H9 (cell line): ENCODE measurements around the gene PTPRJ. TPM values are rescaled to one million over a fixed set of nuclear protein-coding genes. Genes with fewer than 3 reads are reported as not detected.

Experiments
- DNase-seq: peaks from one replicate; pipeline ENCODE4 v3.0.0-alpha.2; 2017
- H2AFZ ChIP-seq: one replicate; pipeline ENCODE4 v1.6.1; 2013; ENCODE audit warnings: mild to moderate bottlenecking, low read length, control low read depth, moderate library complexity
- H2AK5ac ChIP-seq: 2 replicates; pipeline ENCODE4 v1.6.1; 2013; ENCODE audit warnings: low read length, control low read depth, mixed read lengths; ENCODE audit not compliant: insufficient read length
- H2BK120ac ChIP-seq: one replicate; pipeline ENCODE4 v1.6.1; 2013; ENCODE audit warnings: low read depth, mild to moderate bottlenecking, low read length, control low read depth, inconsistent platforms; ENCODE audit not compliant: poor library complexity, severe bottlenecking
- H2BK12ac ChIP-seq: 2 replicates; pipeline ENCODE4 v1.6.1; 2013; ENCODE audit warnings: low read length, control low read depth, mixed read lengths, low read depth; ENCODE audit not compliant: insufficient read length
- H2BK15ac ChIP-seq: 2 replicates; pipeline ENCODE4 v1.6.1; 2013; ENCODE audit warnings: low read depth, low read length, control low read depth
- H2BK20ac ChIP-seq: one replicate; pipeline ENCODE4 v1.6.1; 2013; ENCODE audit warnings: low read depth, mild to moderate bottlenecking, low read length, control low read depth, inconsistent platforms; ENCODE audit not compliant: poor library complexity, severe bottlenecking
- H2BK5ac ChIP-seq: 2 replicates; pipeline ENCODE4 v1.6.1; 2013; ENCODE audit warnings: low read length, control low read depth, mixed read lengths; ENCODE audit not compliant: insufficient read length
- H3K14ac ChIP-seq: 2 replicates; pipeline ENCODE4 v1.6.1; 2013; ENCODE audit warnings: low read length, control low read depth; ENCODE audit not compliant: insufficient read depth
- H3K18ac ChIP-seq: 2 replicates; pipeline ENCODE4 v1.6.1; 2013; ENCODE audit warnings: low read depth, mild to moderate bottlenecking, mixed read lengths, low read length, control low read depth; ENCODE audit not compliant: insufficient read length
- H3K23ac ChIP-seq: 2 replicates; pipeline ENCODE4 v1.6.1; 2013; ENCODE audit warnings: low read length, control low read depth, mixed read lengths, low read depth; ENCODE audit not compliant: insufficient read length
- H3K23me2 ChIP-seq: 2 replicates; pipeline ENCODE4 v1.6.1; 2013; ENCODE audit warnings: low read depth, mild to moderate bottlenecking, mixed read lengths, low read length, control low read depth; ENCODE audit not compliant: insufficient read length, poor library complexity, severe bottlenecking
- H3K27ac ChIP-seq: 2 replicates; pipeline ENCODE4 v1.5.1; 2013; ENCODE audit warnings: low read length, control low read depth, mixed read lengths, low read depth; ENCODE audit not compliant: insufficient read length
- H3K27me3 ChIP-seq: 2 replicates; pipeline ENCODE4 v1.6.1; 2013; ENCODE audit warnings: low read length, control low read depth, inconsistent platforms; ENCODE audit not compliant: insufficient read depth
- H3K4ac ChIP-seq: 2 replicates; pipeline ENCODE4 v1.6.1; 2013; ENCODE audit warnings: low read depth, mild to moderate bottlenecking, control low read depth, inconsistent platforms, low read length, moderate library complexity
- H3K4me1 ChIP-seq: 2 replicates; pipeline ENCODE4 v1.6.1; 2013; ENCODE audit warnings: low read length, control low read depth, inconsistent platforms; ENCODE audit not compliant: insufficient read depth
- H3K4me2 ChIP-seq: 2 replicates; pipeline ENCODE4 v1.6.1; 2013; ENCODE audit warnings: low read length, control low read depth, mixed read lengths; ENCODE audit not compliant: insufficient read length, insufficient read depth
- H3K56ac ChIP-seq: 2 replicates; pipeline ENCODE4 v1.6.1; 2013; ENCODE audit warnings: low read depth, mild to moderate bottlenecking, mixed read lengths, low read length, control low read depth; ENCODE audit not compliant: insufficient read length
- H3K79me1 ChIP-seq: 2 replicates; pipeline ENCODE4 v1.6.1; 2013; ENCODE audit warnings: low read depth, mild to moderate bottlenecking, moderate library complexity, low read length, control low read depth, inconsistent platforms; ENCODE audit not compliant: insufficient read depth, poor library complexity, severe bottlenecking
- H3K79me2 ChIP-seq: 2 replicates; pipeline ENCODE4 v1.6.1; 2013; ENCODE audit warnings: low read length, control low read depth, inconsistent platforms; ENCODE audit not compliant: insufficient read depth
- H3K9ac ChIP-seq: 2 replicates; pipeline ENCODE4 v1.6.1; 2013; ENCODE audit warnings: low read length, control low read depth, mixed read lengths; ENCODE audit not compliant: insufficient read length; ENCODE audit errors: extremely low read depth
- H3K9me3 ChIP-seq: one replicate; pipeline ENCODE4 v1.6.1; 2013; ENCODE audit warnings: low read depth, low read length, inconsistent platforms; ENCODE audit not compliant: control insufficient read depth
- H3T11ph ChIP-seq: one replicate; pipeline ENCODE4 v1.6.1; 2013; ENCODE audit warnings: mild to moderate bottlenecking, low read length, control low read depth, inconsistent platforms
- H4K20me1 ChIP-seq: one replicate; pipeline ENCODE4 v1.6.1; 2013; ENCODE audit not compliant: control insufficient read depth, insufficient read length, insufficient read depth
- H4K5ac ChIP-seq: 2 replicates; pipeline ENCODE4 v1.6.1; 2013; ENCODE audit warnings: low read depth, mild to moderate bottlenecking, mixed read lengths, low read length, control low read depth; ENCODE audit not compliant: insufficient read length
- H4K8ac ChIP-seq: replicated peaks from 2 replicates; pipeline ENCODE4 v1.6.1; 2013; ENCODE audit warnings: low read length, control low read depth, mixed read lengths, low read depth; ENCODE audit not compliant: insufficient read length
- H4K91ac ChIP-seq: 2 replicates; pipeline ENCODE4 v1.6.1; 2013; ENCODE audit warnings: low read depth, mild to moderate bottlenecking, moderate library complexity, mixed read lengths, low read length, control low read depth; ENCODE audit not compliant: insufficient read length
- H3K27ac Mint-ChIP-seq, 3 experiments: 2 replicates in 2 of 3; 3 replicates in 1 of 3; pipeline ENCODE4 v1.8.0; 2020 to 2021; ENCODE audit warnings: mixed read lengths in 3 of 3, mild to moderate bottlenecking in 1 of 3, moderate library complexity in 1 of 3
- H3K27me3 Mint-ChIP-seq: 2 replicates; pipeline ENCODE4 v1.8.0; 2021; ENCODE audit warnings: low read depth, mild to moderate bottlenecking, moderate library complexity, mixed read lengths
- H3K36me3 Mint-ChIP-seq, 3 experiments: 2 replicates in 2 of 3; 3 replicates in 1 of 3; pipeline ENCODE4 v1.8.0; 2020 to 2021; ENCODE audit warnings: low read depth in 3 of 3, mixed read lengths in 3 of 3; ENCODE audit not compliant: insufficient read depth in 1 of 3
- H3K4me1 Mint-ChIP-seq, 2 experiments: 2 replicates each; pipeline ENCODE4 v1.8.0; 2020; ENCODE audit warnings: mixed read lengths in 2 of 2
- H3K4me3 Mint-ChIP-seq, 2 experiments: 2 replicates in 1 of 2; 3 replicates in 1 of 2; pipeline ENCODE4 v1.8.0; 2020 to 2021; ENCODE audit warnings: mild to moderate bottlenecking in 2 of 2, mixed read lengths in 2 of 2, moderate library complexity in 1 of 2
- H3K9me3 Mint-ChIP-seq, 2 experiments: 2 replicates in 1 of 2; 3 replicates in 1 of 2; pipeline ENCODE4 v1.8.0; 2020; ENCODE audit warnings: mild to moderate bottlenecking in 2 of 2, mixed read lengths in 2 of 2, moderate library complexity in 1 of 2
- WGBS: extraction: QIAGEN DNeasy Blood & Tissue Kit; methylation state at CpG from one replicate; pipeline ENCODE4 v1.1.7; 2013; ENCODE audit warnings: missing lambda C conversion rate, low lambda C conversion rate, mixed read lengths; ENCODE audit not compliant: insufficient read length; ENCODE audit errors: extremely low coverage; 5-methylcytosine and 5-hydroxymethylcytosine counted together
- total RNA-seq: library from RNA; stranded (reverse); gene quantifications from 2 replicates; pipeline ENCODE4 v1.2.1, GENCODE V29; 2021
- TF ChIP-seq, protein P1 (sequence below): fragments of 200-600 bp; sonication (generic); conservative IDR thresholded peaks from 3 replicates; pipeline ENCODE4 v1.8.0; 2021; ENCODE audit warnings: antibody characterized with exemption, mild to moderate bottlenecking

Gene PTPRJ
- total RNA-seq, 1 experiment from 2014 or later = 10.6 TPM

DNA sequence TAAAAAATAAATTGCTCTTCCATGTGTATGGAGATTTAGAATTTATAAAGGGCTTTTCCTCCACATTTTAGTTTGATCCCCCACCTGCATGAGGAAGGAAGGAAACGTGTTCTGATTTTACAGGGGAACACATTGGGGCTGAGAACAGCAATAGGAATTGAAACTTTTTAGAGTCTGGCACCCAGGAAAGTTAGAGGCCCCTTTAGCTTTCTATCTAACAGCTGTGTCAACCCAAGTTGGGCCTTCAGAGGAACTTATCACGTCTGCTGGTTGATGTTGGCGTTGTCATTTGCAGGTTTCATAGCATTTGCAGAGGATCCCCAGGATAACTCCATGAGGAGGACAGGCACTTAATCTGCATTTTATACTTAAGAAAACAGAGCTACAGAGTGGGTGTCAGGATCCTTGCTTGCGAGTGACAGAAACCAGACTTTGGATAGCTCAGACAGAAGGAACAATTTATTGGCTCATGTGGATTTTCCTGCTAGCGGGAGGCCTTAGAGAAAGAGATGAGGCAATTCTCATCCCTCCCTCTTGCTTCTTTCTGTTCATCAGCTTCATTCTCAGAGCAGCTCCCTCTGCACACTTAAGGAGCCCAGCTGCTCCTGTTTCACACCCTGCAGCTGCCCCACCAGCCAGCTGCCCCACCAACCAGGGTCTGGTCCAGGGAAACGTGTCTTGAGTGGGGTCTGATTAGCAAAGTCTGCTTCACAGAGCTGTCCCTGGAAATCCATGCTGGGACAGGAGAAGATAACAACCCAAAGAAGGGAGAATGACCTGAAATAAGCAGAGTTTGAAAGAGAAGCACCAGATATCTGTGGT, 143.8 kb downstream of the PTPRJ start:
- H3K4me1 ChIP-seq = no peaks in the 10 kb centered on the region
- no peaks in the 10 kb centered on the region for H3K27me3 ChIP-seq
- TF ChIP-seq, protein P1, sequence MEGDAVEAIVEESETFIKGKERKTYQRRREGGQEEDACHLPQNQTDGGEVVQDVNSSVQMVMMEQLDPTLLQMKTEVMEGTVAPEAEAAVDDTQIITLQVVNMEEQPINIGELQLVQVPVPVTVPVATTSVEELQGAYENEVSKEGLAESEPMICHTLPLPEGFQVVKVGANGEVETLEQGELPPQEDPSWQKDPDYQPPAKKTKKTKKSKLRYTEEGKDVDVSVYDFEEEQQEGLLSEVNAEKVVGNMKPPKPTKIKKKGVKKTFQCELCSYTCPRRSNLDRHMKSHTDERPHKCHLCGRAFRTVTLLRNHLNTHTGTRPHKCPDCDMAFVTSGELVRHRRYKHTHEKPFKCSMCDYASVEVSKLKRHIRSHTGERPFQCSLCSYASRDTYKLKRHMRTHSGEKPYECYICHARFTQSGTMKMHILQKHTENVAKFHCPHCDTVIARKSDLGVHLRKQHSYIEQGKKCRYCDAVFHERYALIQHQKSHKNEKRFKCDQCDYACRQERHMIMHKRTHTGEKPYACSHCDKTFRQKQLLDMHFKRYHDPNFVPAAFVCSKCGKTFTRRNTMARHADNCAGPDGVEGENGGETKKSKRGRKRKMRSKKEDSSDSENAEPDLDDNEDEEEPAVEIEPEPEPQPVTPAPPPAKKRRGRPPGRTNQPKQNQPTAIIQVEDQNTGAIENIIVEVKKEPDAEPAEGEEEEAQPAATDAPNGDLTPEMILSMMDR = no peak
- H2BK12ac ChIP-seq = no peak overlapping the region
- H4K8ac ChIP-seq = no peak overlapping the region
- no peak overlapping the region for H2BK5ac ChIP-seq
- no peak overlapping the region for H2AK5ac ChIP-seq
- no peaks in the 10 kb centered on the region for H3K79me1 ChIP-seq
- H3K4ac ChIP-seq = no peak overlapping the region
- no peak overlapping the region for H3K4me2 ChIP-seq
- H2AFZ ChIP-seq = no peak overlapping the region
- WGBS = no CpG with 5 or more reads among the region's 6 CpGs
- no peak overlapping the region for H3K56ac ChIP-seq
- no peak overlapping the region for H2BK15ac ChIP-seq
- H4K20me1 ChIP-seq = no peaks in the 10 kb centered on the region
- H3K9me3 ChIP-seq = no peaks in the 10 kb centered on the region
- Mint-ChIP-seq H3K9me3 (no peaks in the 10 kb centered on the region), H3K27me3 (no peaks in the 10 kb centered on the region), H3K27ac (no peak overlapping the region), H3K4me3 (no peak overlapping the region), H3K36me3 (peaks cover 8 to 15% (median 9%) of the 10 kb centered on the region in 3 experiments), H3K4me1 (peaks cover 7 to 9% of the 10 kb centered on the region in 2 experiments)
- H2BK20ac ChIP-seq = no peak overlapping the region
- H3T11ph ChIP-seq = no peak overlapping the region
- no peak overlapping the region for H3K14ac ChIP-seq
- H2BK120ac ChIP-seq = no peak overlapping the region
- no peak overlapping the region for H4K5ac ChIP-seq
- H3K23ac ChIP-seq = no peak overlapping the region
- no peak overlapping the region for H3K18ac ChIP-seq
- H3K79me2 ChIP-seq = no peaks in the 10 kb centered on the region
- H3K9ac ChIP-seq = no peak overlapping the region
- H3K23me2 ChIP-seq = no peaks in the 10 kb centered on the region
- no peak for DNase-seq
- H3K27ac ChIP-seq = no peak overlapping the region
- no peak overlapping the region for H4K91ac ChIP-seq
